Measurements from ENCODE around the gene PCDHA2.
"Not testable (repeated sequence)": the region's sequence is repeated elsewhere in the genome, so short reads cannot be mapped to it uniquely, and the experiment has no call there.

The PCDHA2 gene

DNA sequence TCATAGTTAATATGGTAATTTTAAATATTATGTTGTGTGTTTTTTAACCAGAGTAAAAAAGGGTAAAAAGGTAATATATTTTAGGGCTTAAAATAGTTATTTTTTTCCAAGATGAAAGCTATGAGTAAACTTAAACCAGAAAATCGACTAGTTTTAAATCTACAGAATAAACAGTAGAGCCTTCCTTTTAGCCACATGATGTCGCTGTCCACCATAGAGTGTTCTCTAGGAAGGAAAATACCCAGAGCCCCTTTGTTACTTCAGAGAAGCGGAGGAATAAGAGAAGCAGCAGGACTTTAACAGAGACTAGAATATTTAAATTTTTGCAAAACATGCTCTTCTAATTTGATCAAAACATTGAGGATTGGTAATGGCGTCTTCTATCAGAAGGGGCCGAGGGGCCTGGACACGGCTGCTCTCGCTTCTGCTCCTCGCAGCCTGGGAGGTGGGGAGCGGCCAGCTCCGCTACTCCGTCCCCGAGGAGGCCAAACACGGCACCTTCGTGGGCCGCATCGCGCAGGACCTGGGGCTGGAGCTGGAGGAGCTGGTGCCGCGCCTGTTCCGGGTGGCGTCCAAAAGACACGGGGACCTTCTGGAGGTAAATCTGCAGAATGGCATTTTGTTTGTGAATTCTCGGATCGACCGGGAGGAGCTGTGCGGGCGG is at the start of gene PCDHA2:
Gene PCDHA2, plus strand, starts transcription at position 258 of the 664 bp plus-strand sequence.
- DNase-seq = no peak

DNA sequence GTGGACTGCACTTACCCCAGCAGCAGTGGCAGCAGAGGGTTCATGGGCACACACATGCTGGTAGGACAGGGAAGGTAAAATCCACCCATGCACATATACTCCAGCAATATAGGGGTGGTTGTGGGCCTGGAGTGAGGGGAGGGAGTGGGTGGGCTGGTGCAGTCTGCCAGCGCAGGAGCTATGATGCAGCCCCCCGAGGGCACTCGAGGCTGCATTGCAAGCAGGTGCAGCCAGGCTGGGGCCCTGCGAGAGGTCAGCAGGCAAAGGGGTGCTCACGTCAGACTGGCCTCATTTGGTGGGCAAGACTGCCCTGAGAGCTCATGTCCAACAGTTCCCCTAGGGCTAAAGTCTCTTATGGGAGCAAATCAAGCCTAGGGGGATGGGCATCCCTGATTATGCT is 41.1 kb upstream of the PCDHA2 start:
- no peak for DNase-seq

DNA sequence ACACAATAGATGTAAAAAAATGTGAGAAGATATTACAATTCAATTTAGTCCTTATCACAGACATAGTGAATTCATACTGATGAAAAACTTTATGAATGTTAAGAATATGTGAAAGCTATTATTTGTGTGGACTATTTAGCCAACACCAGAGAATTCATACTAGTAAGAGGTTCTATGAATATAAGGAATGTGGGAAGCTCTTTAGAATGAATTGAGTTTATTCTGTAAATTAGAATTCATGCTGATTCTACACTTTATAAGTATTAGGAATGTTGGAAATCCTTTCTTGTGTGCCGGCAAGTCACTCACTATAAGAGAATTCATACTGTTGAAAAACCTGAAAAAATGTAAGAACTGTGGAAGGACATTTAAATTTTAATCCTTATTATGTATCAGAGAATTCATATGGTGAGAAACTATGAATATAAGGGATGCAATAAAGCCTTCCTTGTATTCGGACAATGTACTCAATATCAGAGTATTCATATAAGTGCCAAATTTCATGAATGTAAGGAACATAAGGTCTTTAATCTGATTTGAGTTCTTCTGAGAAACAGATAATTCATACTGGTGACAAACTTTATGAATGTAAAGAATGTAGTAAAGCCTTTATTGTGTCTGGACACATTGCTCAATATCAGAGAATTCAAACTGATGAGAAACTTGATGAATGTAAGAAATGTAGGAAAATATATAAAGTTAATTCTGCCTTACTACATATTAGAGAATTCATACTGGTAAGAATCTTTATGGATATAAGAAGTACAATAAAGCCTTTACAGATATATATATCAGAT is 30.3 kb upstream of the PCDHA2 start:
- DNase-seq = no peak

DNA sequence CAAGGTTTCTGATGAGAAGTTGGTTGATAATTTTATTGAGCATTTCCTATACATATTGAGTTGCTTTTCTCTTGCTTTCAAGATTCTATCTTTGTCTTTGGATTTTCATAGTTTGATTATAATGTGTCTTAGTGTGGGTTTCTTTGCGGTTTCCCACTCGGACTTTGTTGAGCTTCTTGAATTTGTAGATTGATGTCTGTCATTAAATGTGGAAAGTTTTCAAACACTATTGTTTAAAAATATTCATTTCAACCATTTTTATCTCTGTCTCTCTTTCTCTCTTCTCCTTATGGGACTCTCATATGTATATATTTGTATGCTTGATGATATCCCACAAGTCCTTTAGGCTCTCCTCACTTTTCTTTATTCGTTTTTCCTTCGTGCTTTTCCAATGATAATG is 27.2 kb upstream of the PCDHA2 start:
- DNase-seq = no peak

DNA sequence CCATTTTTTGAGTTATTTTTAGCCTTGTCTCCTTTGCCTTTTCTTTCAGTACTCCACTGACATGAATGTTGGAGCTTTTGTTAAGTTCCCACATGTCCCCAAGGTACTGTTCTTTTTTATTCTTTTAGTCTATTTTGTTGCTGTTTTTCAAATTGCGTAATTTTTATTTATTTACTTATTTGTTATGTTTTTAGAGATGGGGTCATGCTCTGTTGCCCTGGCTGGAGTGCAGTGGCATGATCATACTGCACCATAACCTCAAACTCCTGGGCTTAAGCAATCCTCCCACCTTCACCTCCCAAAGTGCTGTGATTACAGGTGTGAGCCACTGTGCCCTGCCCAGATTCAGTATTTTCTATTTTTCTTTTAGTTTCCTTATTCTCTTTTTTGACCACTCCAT is 14.1 kb upstream of the PCDHA2 start:
- no peak for DNase-seq

DNA sequence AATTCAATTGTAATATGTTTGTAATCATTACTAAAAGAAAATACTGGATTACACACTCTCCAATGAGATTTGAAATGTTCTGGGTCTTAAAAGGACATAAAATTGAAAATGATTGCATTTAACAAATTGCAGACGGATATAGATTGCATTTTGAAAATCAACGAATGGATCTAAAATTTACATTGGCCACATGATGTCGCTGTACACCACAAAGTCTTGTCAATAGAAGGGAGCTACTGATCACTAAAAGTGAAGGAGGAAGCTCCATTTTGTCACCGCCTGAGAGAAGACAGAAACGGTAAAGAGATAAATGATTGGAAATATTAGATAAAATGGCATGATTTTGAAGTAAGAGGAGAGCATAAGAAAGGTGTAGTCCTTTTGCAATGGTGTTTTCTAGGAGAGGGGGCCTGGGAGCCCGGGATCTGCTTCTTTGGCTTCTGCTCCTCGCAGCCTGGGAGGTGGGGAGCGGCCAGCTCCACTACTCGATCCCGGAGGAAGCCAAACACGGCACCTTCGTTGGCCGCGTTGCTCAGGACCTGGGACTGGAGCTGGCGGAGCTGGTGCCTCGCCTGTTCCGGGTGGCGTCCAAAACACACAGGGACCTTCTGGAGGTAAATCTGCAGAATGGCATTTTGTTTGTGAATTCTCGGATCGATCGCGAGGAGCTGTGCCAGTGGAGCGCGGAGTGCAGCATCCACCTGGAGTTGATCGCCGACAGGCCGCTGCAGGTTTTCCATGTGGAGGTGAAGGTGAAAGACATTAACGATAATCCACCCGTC is 8.6 kb upstream of the PCDHA2 start, which contains the start of gene PCDHA1:
Gene PCDHA1, plus strand, starts transcription at position 236 of the 782 bp plus-strand sequence.
- no peak for DNase-seq

DNA sequence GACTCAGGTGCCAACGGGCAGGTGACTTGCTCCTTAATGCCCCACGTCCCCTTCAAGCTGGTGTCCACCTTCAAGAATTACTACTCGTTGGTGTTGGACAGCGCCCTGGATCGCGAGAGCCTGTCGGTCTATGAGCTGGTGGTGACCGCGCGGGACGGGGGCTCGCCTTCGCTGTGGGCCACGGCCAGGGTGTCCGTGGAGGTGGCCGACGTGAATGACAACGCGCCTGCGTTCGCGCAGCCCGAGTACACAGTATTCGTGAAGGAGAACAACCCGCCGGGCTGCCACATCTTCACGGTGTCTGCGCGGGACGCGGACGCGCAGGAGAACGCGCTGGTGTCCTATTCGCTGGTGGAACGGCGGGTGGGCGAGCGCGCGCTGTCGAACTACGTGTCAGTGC is 7.2 kb upstream of the PCDHA2 start:
- not testable (repeated sequence) for DNase-seq

DNA sequence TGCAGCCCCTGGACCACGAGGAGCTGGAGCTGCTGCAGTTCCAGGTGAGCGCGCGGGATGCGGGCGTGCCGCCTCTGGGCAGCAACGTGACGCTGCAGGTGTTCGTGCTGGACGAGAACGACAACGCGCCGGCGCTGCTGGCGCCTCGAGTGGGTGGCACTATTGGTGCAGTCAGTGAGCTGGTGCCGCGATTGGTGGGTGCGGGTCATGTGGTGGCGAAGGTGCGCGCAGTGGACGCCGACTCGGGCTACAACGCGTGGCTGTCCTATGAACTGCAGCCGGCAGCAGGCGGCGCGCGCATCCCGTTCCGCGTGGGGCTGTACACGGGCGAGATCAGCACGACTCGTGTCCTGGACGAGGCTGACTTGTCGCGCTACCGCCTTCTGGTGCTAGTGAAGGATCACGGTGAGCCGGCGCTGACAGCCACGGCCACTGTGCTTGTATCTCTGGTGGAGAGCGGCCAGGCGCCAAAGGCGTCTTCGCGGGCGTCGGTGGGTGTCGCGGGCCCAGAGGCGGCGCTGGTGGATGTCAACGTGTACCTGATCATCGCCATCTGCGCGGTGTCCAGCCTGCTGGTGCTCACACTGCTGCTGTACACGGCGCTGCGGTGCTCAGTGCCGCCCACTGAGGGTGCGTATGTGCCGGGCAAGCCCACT is 6.7 kb upstream of the PCDHA2 start:
- not testable (repeated sequence) for DNase-seq

DNA sequence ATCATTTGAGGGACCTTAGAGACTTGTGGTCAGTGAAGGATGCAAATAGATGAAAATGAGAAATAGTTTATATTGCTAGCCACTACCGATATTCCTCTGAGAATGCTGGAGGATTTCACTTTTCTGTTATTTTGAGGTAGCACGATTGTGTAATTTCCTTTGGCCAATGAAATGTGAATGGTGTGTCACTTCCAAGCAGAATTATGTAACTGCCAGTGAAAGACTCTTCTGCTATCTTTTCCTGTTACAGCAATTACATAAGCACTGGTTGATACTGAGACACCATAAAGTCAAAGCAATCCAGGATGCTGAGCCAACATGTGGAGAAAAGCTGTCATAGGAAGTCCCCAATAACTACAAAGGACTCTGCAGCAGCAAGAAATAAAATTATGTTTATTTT is 3.6 kb upstream of the PCDHA2 start:
- no peak for DNase-seq

DNA sequence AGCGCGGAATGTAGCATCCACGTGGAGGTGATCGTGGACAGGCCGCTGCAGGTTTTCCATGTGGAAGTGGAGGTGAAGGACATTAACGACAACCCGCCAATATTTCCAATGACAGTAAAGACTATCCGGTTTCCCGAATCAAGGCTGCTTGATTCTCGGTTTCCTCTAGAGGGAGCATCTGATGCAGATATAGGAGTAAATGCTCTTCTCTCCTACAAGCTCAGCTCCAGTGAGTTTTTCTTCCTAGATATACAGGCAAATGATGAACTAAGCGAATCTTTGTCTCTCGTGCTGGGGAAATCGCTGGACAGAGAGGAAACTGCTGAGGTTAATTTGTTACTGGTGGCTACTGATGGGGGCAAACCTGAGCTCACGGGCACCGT is 598 bp downstream of the PCDHA2 start:
- DNase-seq = no peak

DNA sequence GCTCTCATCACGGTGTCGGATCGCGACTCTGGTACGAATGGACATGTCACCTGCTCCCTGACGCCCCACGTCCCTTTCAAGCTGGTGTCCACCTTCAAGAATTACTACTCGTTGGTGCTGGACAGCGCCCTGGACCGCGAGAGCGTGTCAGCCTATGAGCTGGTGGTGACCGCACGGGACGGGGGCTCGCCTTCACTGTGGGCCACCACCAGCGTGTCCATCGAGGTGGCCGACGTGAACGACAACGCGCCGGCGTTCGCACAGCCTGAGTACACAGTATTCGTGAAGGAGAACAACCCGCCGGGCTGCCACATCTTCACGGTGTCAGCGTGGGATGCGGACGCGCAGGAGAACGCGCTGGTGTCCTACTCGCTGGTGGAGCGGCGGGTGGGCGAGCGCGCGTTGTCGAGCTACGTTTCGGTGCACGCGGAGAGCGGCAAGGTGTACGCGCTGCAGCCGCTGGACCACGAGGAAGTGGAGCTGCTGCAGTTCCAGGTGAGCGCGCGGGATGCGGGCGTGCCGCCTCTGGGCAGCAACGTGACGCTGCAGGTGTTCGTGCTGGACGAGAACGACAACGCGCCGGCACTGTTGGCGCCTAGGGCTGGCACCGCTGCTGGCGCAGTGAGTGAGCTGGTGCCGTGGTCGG is 1.5 kb downstream of the PCDHA2 start:
- DNase-seq = not testable (repeated sequence)

DNA sequence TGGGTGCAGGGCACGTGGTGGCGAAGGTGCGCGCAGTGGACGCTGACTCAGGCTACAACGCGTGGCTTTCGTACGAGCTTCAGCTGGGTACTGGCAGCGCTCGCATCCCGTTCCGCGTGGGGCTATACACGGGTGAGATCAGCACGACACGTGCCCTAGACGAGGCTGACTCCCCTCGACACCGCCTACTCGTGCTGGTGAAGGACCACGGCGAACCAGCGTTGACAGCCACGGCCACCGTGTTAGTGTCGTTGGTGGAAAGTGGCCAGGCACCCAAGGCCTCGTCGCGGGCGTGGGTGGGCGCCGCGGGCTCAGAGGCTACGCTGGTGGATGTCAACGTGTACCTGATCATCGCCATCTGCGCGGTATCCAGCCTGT is 2.1 kb downstream of the PCDHA2 start:
- DNase-seq = no peak

DNA sequence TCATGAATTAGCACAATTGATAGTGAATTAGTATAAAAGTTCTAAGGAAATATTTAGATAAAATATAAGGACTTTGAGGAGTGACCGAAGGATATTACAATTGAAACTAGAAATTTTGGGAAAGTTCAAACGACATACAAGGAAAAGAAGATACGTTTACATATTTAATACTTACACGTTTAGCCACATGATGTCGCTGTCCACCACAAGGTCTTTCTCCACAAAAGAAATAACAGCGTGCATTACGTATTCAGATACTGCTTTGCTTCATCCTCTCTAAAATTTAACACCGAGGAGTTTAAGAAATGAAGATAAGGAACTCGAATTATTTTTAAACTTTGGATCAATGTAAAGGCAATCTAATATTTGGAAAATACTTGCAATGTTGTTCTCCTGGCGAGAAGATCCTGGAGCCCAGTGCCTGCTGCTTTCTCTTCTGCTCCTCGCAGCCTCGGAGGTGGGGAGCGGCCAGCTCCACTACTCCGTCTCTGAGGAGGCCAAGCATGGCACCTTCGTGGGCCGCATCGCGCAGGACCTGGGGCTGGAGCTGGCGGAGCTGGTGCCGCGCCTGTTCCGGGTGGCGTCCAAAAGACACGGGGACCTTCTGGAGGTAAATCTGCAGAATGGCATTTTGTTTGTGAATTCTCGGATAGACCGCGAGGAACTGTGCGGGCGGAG is 6.3 kb downstream of the PCDHA2 start, which contains the start of gene PCDHA3:
Gene PCDHA3, plus strand, starts transcription at position 242 of the 678 bp plus-strand sequence.
- peak in 3 of 14 donors; percentile 10 to 14 (median 13) for DNase-seq

DNA sequence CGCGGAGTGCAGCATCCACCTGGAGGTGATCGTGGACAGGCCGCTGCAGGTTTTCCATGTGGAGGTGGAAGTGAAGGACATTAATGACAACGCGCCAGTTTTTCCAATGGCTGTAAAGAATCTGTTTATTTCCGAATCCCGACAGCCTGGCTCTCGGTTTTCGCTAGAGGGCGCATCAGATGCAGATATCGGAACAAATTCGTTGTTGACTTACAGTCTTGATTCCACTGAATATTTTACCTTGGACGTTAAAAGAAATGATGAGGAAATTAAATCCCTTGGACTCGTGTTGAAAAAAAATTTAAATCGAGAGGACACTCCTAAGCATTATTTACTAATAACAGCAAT is 6.8 kb downstream of the PCDHA2 start:
- peak in 3 of 14 donors; percentile 10 to 21 (median 19) for DNase-seq

DNA sequence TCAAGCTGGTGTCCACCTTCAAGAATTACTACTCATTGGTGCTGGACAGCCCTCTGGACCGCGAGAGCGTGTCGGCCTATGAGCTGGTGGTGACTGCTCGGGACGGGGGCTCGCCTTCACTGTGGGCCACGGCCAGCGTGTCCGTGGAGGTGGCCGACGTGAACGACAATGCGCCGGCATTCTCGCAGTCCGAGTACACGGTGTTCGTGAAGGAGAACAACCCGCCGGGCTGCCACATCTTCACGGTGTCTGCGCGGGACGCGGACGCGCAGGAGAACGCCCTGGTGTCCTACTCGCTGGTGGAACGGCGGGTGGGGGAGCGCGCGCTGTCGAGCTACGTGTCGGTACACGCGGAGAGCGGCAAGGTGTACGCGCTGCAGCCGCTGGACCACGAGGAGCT is 7.7 kb downstream of the PCDHA2 start:
- not testable (repeated sequence) for DNase-seq

DNA sequence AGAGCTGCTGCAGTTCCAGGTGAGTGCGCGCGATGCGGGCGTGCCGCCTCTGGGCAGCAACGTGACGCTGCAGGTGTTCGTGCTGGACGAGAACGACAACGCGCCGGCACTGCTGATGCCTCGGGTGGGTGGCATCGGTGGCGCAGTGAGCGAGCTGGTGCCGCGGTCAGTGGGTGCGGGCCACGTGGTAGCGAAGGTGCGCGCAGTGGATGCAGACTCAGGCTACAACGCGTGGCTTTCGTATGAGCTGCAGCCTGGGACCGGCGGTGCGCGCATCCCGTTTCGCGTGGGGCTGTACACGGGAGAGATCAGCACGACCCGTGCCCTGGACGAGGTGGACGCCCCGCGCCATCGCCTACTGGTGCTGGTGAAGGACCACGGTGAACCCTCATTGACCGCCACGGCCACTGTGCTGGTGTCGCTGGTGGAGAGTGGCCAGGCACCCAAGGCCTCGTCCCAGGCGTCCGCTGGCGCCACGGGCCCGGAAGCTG is 8.2 kb downstream of the PCDHA2 start:
- DNase-seq = no peak

DNA sequence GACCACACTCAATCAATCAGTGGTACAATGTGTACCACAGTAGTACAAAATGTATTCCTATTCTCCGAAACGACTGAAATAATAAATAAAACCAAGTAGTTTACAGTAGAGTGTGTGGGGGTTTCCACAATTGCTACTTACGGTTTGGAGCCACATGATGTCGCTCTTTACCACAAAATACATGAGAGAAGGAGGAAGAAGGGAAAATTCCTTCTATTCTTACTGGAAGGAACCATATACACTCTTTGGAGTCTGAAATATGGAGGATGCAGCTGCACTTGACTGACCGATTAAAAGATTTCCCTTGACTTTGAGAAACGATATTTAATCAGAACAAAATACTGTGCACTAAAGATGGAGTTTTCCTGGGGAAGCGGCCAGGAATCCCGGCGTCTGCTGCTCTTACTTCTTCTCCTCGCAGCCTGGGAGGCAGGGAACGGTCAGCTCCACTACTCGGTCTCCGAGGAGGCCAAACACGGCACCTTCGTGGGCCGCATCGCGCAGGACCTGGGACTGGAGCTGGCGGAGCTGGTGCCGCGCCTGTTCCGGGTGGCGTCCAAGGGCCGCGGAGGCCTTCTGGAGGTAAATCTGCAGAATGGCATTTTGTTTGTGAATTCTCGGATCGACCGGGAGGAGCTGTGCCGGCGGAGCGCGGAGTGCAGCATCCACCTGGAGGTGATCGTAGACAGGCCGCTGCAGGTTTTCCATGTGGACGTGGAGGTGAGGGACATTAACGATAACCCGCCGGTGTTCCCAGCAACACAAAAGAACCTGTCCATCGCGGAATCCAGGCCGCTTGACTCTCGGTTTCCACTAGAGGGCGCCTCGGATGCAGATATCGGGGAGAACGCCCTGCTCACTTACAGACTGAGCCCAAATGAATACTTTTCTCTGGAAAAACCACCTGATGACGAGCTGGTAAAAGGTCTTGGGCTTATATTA is 12.5 kb downstream of the PCDHA2 start, which contains the start of gene PCDHA4:
Gene PCDHA4, plus strand, starts transcription at position 235 of the 942 bp plus-strand sequence.
- peak in 7 of 14 donors; percentile 20 to 44 (median 31) for DNase-seq

DNA sequence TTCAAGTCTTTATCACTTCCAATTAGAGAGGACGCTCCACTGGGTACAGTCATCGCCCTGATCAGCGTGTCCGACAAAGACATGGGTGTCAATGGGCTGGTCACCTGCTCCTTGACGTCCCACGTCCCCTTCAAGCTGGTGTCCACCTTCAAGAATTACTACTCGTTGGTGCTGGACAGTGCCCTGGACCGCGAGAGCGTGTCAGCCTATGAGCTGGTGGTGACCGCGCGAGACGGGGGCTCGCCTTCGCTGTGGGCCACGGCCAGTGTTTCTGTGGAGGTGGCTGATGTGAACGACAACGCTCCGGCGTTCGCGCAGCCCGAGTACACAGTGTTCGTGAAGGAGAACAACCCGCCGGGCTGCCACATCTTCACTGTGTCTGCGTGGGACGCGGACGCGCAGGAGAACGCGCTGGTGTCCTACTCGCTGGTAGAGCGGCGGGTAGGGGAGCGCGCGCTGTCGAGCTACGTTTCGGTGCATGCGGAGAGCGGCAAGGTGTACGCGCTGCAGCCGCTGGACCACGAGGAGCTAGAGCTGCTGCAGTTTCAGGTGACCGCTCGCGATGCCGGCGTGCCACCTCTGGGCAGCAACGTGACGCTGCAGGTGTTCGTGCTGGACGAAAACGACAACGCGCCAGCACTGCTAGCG is 13.7 kb downstream of the PCDHA2 start:
- DNase-seq = not testable (repeated sequence)

DNA sequence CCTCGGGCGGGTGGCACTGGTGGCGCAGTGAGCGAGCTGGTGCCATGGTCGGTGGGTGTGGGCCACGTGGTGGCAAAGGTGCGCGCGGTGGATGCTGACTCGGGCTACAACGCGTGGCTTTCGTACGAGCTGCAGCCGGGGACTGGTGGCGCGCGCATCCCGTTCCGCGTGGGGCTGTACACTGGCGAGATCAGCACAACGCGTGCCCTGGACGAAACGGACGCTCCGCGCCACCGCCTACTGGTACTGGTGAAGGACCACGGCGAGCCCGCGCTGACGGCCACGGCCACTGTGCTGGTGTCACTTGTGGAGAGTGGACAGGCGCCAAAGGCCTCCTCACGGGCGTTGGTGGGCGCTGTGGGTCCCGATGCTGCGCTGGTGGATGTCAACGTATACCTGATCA is 14.2 kb downstream of the PCDHA2 start:
- no peak for DNase-seq
